Panc1 (cell line): ENCODE data around the gene OSBPL8. TPM values are rescaled to one million over a fixed set of nuclear protein-coding genes. Genes with fewer than 3 reads are reported as not detected.

Experiments used
- ATAC-seq: fragments of 200-7000 bp; cut with Tn5 transposase; 2 replicates; pipeline ENCODE4 v1.9.1; 2020; ENCODE audit warnings: mild to moderate bottlenecking, moderate library complexity
- BruUV-seq: library from RNA; stranded (reverse); fragments of 400-500 nt; replicated peaks from 2 replicates; lab custom pipeline; 2021; lab: Mats Ljungman, UMichigan
- CTCF ChIA-PET: fragments of 300-600 bp; sonication (Branson Sonifier 250); formaldehyde crosslinking; loops from one replicate; lab custom pipeline; 2022; ENCODE audit warnings: antibody characterized with exemption; lab: Charles Lee
- POLR2A ChIA-PET: fragments of 300-600 bp; sonication (Branson Sonifier 250); formaldehyde crosslinking; loops from one replicate; lab custom pipeline; 2022; ENCODE audit warnings: antibody characterized with exemption; lab: Charles Lee
- DNase-seq: peaks from one replicate; pipeline ENCODE4 v3.0.0-alpha.2; 2010; ENCODE audit warnings: low read depth, low spot score
- H3K27ac ChIP-seq: 2 replicates; pipeline ENCODE4 v1.5.1; 2011; ENCODE audit warnings: mild to moderate bottlenecking, low read length, inconsistent platforms
- H3K27me3 ChIP-seq: fragments of 200-500 bp; sonication (Bioruptor generic); 2 replicates; pipeline ENCODE4 v1.6.0; 2014; ENCODE audit warnings: low read length, inconsistent platforms; ENCODE audit not compliant: control insufficient read depth, insufficient read depth
- H3K36me3 ChIP-seq: fragments of 200-500 bp; sonication (Bioruptor generic); 2 replicates; pipeline ENCODE4 v1.5.1; 2014; ENCODE audit warnings: inconsistent platforms, mild to moderate bottlenecking, low read length, moderate library complexity; ENCODE audit not compliant: control insufficient read depth, insufficient read depth
- H3K4me1 ChIP-seq: 2 replicates; pipeline ENCODE4 v1.5.1; 2011; ENCODE audit warnings: inconsistent platforms, mild to moderate bottlenecking, low read length, moderate library complexity; ENCODE audit not compliant: control insufficient read depth, insufficient read depth
- H3K4me3 ChIP-seq, 2 experiments: 2 replicates each; pipeline ENCODE4 v1.5.1; 2011 to 2012; ENCODE audit warnings: low read depth in 2 of 2, low read length in 2 of 2, mild to moderate bottlenecking in 2 of 2, inconsistent platforms in 1 of 2, moderate library complexity in 1 of 2
- H3K9me3 ChIP-seq: fragments of 200-500 bp; sonication (Bioruptor generic); 2 replicates; pipeline ENCODE4 v1.5.1; 2014; ENCODE audit warnings: low read depth, mild to moderate bottlenecking, inconsistent platforms, low read length, moderate library complexity; ENCODE audit not compliant: control insufficient read depth, insufficient read depth
- CTCF ChIP-seq: fragments of 450-650 bp; IDR thresholded peaks from 2 replicates; pipeline ENCODE4 v1.5.1; 2017; ENCODE audit warnings: mild to moderate bottlenecking
- POLR2AphosphoS5 ChIP-seq: IDR thresholded peaks from 2 replicates; pipeline ENCODE4 v1.6.1; 2012; ENCODE audit warnings: mild to moderate bottlenecking, low read depth, low read length, moderate library complexity
- REST ChIP-seq, 2 experiments: IDR thresholded peaks; 2 replicates each; pipeline ENCODE4 v1.6.1; 2011 to 2012; ENCODE audit warnings: low read depth in 2 of 2, control low read depth in 1 of 2, low read length in 1 of 2, mild to moderate bottlenecking in 1 of 2, moderate library complexity in 1 of 2; ENCODE audit not compliant: insufficient read depth in 1 of 2
- SIN3A ChIP-seq: IDR thresholded peaks from 2 replicates; pipeline ENCODE4 v1.6.1; 2012; ENCODE audit warnings: low read depth, mild to moderate bottlenecking, low read length, moderate library complexity, borderline replicate concordance; ENCODE audit not compliant: insufficient read depth
- TCF7L2 ChIP-seq: IDR thresholded peaks from 2 replicates; pipeline ENCODE4 v1.6.1; 2011; ENCODE audit warnings: mild to moderate bottlenecking, low read depth, low read length, inconsistent platforms
- in situ Hi-C: cut with HindIII; loops from 2 replicates; pipeline ENCODE4 v1.10.0; 2016; ENCODE audit warnings: low sequenced_read_pairs, low pct_unique_long_range_greater_than_20kb
- intact Hi-C: fragments of 100-400 bp; cut with micrococcal nuclease; formaldehyde crosslinking; loops from one replicate; pipeline ENCODE4 v1.10.0; 2022; ENCODE audit not compliant: unreplicated experiment
- total RNA-seq: library from RNA; stranded (reverse); gene quantifications from one replicate; pipeline ENCODE4 v1.2.1, GENCODE V29; 2021; ENCODE audit not compliant: unreplicated experiment

The OSBPL8 gene
- total RNA-seq, 1 experiment from 2014 or later: 76.9 TPM

- H3K9me3 ChIP-seq: no peaks in the 10 kb centered on the region
- TF ChIP-seq SIN3A (no peak), TCF7L2 (no peak), REST (IDR thresholded peaks at IDR 0.05; ENCODE audit: insufficient read depth in 1 of 2, low read depth in 2 of 2, low read length in 1 of 2) (no peak), CTCF (no peak), POLR2AphosphoS5 (no peak)
- no peak overlapping the region for H3K4me3 ChIP-seq
- no peak for ATAC-seq
- intact Hi-C loops: no loop called here
- no peaks in the 10 kb centered on the region for H3K27me3 ChIP-seq
- no peak for DNase-seq
- no peak overlapping the region for H3K27ac ChIP-seq
- no peaks in the 10 kb centered on the region for H3K36me3 ChIP-seq
- in situ Hi-C loops: no loop called here
- H3K4me1 ChIP-seq: no peaks in the 10 kb centered on the region; the same call in 1 of the 2 replicates
- BruUV-seq: no TSS peak
- POLR2A ChIA-PET: no interaction called here
- CTCF ChIA-PET: no interaction called here
Measured at GRCh38 chr12:76445462-76445861, 114.1 kb downstream of the OSBPL8 start.

- no peak overlapping the region for H3K27ac ChIP-seq
- ChIA-PET CTCF (no interaction called here), POLR2A (no interaction called here)
- no peaks in the 10 kb centered on the region for H3K36me3 ChIP-seq
- no peak for TF ChIP-seq POLR2AphosphoS5
- TF ChIP-seq CTCF: no peak
- no peak for TF ChIP-seq REST (IDR thresholded peaks at IDR 0.05; ENCODE audit: insufficient read depth in 1 of 2, low read depth in 2 of 2, low read length in 1 of 2)
- no peak for TF ChIP-seq SIN3A
- TF ChIP-seq TCF7L2: no peak
- no TSS peak for BruUV-seq
- no peaks in the 10 kb centered on the region for H3K27me3 ChIP-seq
- H3K4me1 ChIP-seq: no peaks in the 10 kb centered on the region; the same call in 1 of the 2 replicates
- intact Hi-C loops (no loop called here), in situ Hi-C loops (no loop called here)
- no peak for ATAC-seq
- no peak overlapping the region for H3K4me3 ChIP-seq
- no peaks in the 10 kb centered on the region for H3K9me3 ChIP-seq
- no peak for DNase-seq
Measured at GRCh38 chr12:76444408-76444984, 115.1 kb downstream of the OSBPL8 start.
